Large intestine (tissue), 3 donors: ENCODE data around the gene ITGA1. TPM values are rescaled to one million over a fixed set of nuclear protein-coding genes. Genes with fewer than 3 reads are reported as not detected.
"Not testable (repeated sequence)": the region's sequence is repeated elsewhere in the genome, so short reads cannot be mapped to it uniquely, and the experiment has no call there.

Source experiments
- DNase-seq, 2 donors: peaks; one replicate each; pipeline versions ENCODE4 v3.0.0 to v3.0.0-alpha.2; 2013
- H3K27ac ChIP-seq: one replicate; pipeline ENCODE4 v1.5.1; 2013; ENCODE audit warnings: low read length
- H3K27me3 ChIP-seq: 2 replicates; pipeline ENCODE4 v1.6.1; 2013; ENCODE audit warnings: low read length; ENCODE audit not compliant: control insufficient read depth, insufficient read depth
- H3K36me3 ChIP-seq: 2 replicates; pipeline ENCODE4 v1.6.1; 2013; ENCODE audit warnings: low read length; ENCODE audit not compliant: control insufficient read depth, insufficient read depth
- H3K4me1 ChIP-seq: one replicate; pipeline ENCODE4 v1.6.1; 2013; ENCODE audit warnings: low read length; ENCODE audit not compliant: control insufficient read depth, insufficient read depth
- H3K4me3 ChIP-seq: one replicate; pipeline ENCODE4 v1.5.1; 2013; ENCODE audit warnings: low read length
- H3K9me3 ChIP-seq: one replicate; pipeline ENCODE4 v1.6.1; 2013; ENCODE audit warnings: mild to moderate bottlenecking, low read depth, low read length, moderate library complexity; ENCODE audit not compliant: control insufficient read depth
- WGBS: methylation state at CpG from one replicate; pipeline ENCODE4 v1.1.5; 2013; ENCODE audit warnings: low lambda C conversion rate; ENCODE audit not compliant: insufficient coverage; 5-methylcytosine and 5-hydroxymethylcytosine counted together
- polyA plus RNA-seq: library from polyadenylated mRNA; unstranded; fragments of 120-200 nt; gene quantifications from one replicate; pipeline ENCODE4 v1.2.1, GENCODE V29; 2013

ITGA1 gene
- polyA plus RNA-seq, 1 donor, result 30.8 TPM

DNA sequence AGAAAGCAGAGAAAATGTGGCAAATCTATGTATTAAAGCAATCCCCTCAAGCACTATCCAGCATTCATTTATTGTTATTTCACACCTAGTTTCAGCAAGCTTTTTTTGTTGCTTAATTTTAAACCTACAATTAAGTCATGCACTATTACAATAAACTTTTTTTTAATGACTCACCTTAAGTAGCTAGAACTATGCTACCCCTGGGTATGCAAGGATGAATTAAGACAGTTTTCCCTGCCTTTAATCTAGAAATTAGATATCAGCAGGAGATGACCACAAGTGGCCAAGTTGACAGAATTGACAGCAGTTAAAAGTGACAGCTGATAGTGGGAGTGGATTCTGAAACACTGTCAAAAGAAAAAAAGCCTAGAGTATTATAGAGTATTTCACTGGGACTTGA is 20.0 kb downstream of the ITGA1 start:
- H3K27me3 ChIP-seq, result no peaks in the 10 kb centered on the region
- H3K4me3 ChIP-seq, result no peak overlapping the region
- H3K27ac ChIP-seq, result no peak overlapping the region
- no peak for DNase-seq
- peaks cover 11% of the 10 kb centered on the region for H3K4me1 ChIP-seq
- no peaks in the 10 kb centered on the region for H3K9me3 ChIP-seq
- H3K36me3 ChIP-seq, result peaks cover 7% of the 10 kb centered on the region

DNA sequence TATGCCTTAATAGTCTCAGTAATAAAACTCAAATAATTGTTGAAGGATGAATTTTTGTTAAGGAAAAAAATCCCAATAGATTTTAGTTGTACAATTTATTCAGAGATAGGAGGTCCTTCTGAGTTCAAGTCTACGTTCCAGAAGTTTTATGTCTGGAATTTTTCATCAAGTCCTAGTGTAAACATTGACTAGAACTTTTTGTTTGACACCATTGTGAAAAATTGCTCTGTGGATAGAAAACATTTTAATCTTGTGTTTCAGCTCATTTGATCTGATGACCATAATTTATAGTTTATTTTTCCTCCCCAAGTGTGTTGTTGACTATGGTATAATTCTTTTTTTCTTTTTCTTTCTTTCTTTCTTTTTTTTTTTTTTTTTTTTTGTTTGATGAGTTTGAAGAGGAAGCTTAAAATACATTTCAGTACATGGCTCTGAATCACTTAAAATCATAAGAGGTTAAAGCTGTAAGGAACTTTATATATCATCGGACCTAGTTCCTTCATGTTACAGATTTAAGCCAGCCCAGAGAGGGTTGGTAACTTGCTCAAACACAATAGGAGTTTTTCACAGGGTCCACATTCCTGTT is 20.7 kb downstream of the ITGA1 start:
- DNase-seq, result no peak
- Histone ChIP-seq H3K27me3 (no peaks in the 10 kb centered on the region), H3K4me1 (peaks cover 10% of the 10 kb centered on the region), H3K4me3 (no peak overlapping the region), H3K27ac (no peak overlapping the region), H3K36me3 (peaks cover 6% of the 10 kb centered on the region), H3K9me3 (no peaks in the 10 kb centered on the region)
- WGBS, result 80% methylated on average over 1 of the region's 2 CpGs

DNA sequence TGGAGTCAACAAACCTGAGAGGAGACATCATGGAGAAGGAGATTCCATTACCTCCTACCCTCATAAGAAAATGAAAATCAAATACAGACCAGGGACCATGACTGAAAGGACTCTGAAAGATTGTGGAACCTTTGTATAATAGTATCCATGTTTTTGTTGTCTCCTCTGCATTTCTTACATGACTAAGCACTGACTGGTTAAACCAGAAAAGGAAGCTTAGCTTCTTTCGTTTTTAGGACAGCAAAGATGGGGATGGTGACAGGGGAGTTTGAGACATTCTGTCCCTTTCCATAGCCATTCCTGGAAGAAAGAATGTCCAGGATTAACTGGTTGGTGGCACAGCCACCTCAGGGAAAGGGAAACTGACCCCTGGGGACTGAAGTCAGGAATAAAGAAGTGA is 22.2 kb downstream of the ITGA1 start:
- no peaks in the 10 kb centered on the region for H3K9me3 ChIP-seq
- H3K27ac ChIP-seq, result no peak overlapping the region
- WGBS, result no CpG with 5 or more reads among the region's 1 CpG
- no peak for DNase-seq
- H3K4me1 ChIP-seq, result peaks cover 5% of the 10 kb centered on the region
- no peaks in the 10 kb centered on the region for H3K27me3 ChIP-seq
- H3K36me3 ChIP-seq, result peaks cover 3% of the 10 kb centered on the region
- H3K4me3 ChIP-seq, result no peak overlapping the region

DNA sequence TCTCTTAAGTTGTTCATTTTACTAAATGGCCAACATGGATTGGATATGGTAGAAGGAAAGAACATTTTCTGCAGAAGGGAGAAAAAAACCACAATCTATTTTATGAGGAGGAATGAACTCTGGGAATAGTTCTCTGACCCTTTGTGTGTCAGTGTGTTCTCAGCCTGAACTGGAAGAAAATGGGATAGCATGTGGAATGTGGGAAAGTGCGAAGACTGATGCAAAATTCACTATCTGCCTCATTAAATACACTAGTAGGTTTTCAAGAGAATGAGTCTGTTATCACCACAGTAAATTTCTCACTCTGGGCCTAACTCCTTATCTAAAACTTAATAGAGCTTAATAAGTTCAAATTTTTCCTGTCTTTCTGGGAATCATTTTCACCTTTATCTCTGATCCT is 22.7 kb downstream of the ITGA1 start:
- peaks cover 3% of the 10 kb centered on the region for H3K36me3 ChIP-seq
- DNase-seq, result no peak
- H3K4me3 ChIP-seq, result no peak overlapping the region
- no peak overlapping the region for H3K27ac ChIP-seq
- no CpG with 5 or more reads among the region's 1 CpG for WGBS
- H3K27me3 ChIP-seq, result no peaks in the 10 kb centered on the region
- no peaks in the 10 kb centered on the region for H3K9me3 ChIP-seq
- H3K4me1 ChIP-seq, result no peaks in the 10 kb centered on the region

DNA sequence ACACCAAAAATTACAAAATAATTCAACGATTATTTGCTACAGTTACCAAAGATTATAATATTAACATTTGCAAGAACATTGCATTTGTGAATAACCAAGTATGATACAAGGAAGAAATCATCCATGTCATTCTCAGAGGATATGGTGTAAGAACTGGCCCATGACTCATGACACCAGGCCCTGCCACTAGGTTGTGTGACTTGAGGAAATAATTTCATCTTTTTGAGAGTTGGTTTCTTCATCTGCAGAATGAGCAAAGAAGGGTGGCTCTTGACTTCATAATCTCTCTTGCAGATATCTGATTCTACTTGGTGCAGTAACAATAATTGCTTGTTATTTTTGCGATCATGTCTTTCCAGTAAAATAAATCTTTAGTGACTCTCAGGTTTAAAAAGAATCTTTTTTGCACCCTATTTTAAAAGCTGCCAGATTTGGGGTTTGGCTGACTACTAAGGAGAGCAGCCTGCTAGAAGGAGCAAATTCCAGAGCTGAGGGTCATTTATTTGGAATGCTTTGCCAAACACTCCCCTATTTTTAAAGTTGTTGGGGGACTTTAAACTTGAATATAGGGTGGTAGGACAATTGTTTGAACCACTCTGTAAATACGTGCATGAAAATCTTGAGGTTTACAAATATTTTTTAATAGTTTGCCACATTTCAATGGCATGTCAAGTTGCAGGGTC is 23.5 kb downstream of the ITGA1 start:
- no CpG with 5 or more reads among the region's 3 CpGs for WGBS
- H3K27me3 ChIP-seq, result no peaks in the 10 kb centered on the region
- no peak overlapping the region for H3K4me3 ChIP-seq
- no peaks in the 10 kb centered on the region for H3K4me1 ChIP-seq
- DNase-seq, result no peak
- H3K36me3 ChIP-seq, result no peaks in the 10 kb centered on the region
- no peak overlapping the region for H3K27ac ChIP-seq
- H3K9me3 ChIP-seq, result no peaks in the 10 kb centered on the region

DNA sequence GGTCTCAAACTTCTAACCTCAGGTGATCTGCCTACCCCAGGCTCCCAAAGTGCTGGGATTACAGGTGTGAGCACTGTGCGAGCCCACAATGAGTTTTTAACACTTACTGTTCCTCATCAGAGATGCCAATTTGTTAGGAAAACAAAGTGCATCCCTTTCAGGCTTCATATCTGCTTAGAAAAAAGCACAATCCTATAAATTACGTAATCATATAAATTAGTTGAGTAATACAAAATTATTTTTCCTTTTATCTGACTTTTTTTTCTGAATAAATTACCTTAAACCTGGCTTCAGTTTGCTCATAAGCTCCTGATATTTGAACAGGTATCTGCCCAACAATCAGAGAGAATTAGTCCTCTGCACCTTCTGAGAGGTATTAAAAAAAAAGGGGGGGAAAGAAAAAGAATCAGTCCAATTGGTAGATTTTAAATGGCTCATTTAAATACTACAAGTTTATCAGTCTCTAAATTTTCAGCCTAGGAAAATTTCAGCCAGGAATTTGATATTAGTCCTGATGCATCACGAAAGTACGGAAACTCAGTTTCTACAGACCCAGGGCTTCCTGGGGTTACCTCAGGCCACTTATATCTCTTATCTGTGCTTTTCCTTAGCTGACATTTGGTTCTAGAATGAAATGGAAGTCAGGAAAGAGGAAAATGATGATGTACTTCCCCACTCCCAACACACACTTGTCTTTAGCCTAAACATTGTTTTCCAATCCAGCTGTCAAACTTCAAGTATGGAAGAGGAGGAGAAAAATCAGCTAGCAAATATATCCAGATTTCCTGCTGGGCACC is 26.8 kb downstream of the ITGA1 start:
- no CpG with 5 or more reads among the region's 4 CpGs for WGBS
- Histone ChIP-seq H3K9me3 (no peaks in the 10 kb centered on the region), H3K27me3 (no peaks in the 10 kb centered on the region), H3K36me3 (no peaks in the 10 kb centered on the region), H3K4me1 (no peaks in the 10 kb centered on the region), H3K27ac (no peak overlapping the region), H3K4me3 (no peak overlapping the region)
- DNase-seq, result no peak

DNA sequence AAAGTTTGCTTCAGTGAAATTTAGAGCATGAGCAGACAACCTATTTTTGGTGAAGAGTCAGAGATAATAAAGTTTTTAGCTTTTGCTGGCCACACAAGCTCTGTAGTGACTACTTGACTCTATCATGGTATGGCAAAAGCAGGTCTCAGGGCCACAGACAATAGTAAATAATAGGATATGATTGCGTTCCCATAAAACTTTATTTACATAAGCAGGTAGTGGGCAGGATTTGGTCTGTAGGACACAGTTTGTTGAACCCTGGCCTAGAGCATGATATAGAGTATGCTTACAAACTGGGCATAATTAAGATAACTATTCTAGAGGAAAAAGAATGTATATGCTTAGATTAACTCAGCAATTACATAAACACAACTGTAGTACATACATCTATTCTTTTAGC is 30.1 kb downstream of the ITGA1 start:
- no peak overlapping the region for H3K27ac ChIP-seq
- WGBS, result no CpG with 5 or more reads among the region's 1 CpG
- H3K4me1 ChIP-seq, result no peaks in the 10 kb centered on the region

DNA sequence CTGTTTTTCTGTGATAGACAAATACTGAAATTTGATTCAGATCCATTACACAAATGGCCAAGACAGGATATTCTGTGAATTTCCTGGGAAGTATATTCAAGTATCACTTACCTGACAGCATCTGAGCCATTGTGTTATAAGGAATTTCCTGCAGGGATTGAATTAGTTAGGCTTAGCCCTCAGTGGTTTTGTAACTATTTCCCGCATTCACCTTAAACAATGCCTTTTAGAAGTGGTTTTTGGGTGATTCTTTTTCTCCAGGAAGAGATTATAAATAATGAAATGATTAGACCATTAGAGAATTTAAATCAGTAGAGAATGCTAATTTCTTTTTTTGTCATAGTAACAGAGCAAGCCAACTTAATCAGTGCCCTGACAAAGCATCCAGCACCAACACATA is 30.6 kb downstream of the ITGA1 start:
- DNase-seq, result no peak
- Histone ChIP-seq H3K4me3 (no peak overlapping the region), H3K9me3 (no peaks in the 10 kb centered on the region), H3K36me3 (no peaks in the 10 kb centered on the region), H3K4me1 (no peaks in the 10 kb centered on the region), H3K27ac (no peak overlapping the region), H3K27me3 (no peaks in the 10 kb centered on the region)
- no CpG with 5 or more reads among the region's 1 CpG for WGBS

More for the DNA sequence above, 30.1 kb downstream of the ITGA1 start:
- Histone ChIP-seq H3K27me3 (no peaks in the 10 kb centered on the region), H3K9me3 (no peaks in the 10 kb centered on the region), H3K4me3 (no peak overlapping the region), H3K36me3 (no peaks in the 10 kb centered on the region)
- DNase-seq, result no peak

DNA sequence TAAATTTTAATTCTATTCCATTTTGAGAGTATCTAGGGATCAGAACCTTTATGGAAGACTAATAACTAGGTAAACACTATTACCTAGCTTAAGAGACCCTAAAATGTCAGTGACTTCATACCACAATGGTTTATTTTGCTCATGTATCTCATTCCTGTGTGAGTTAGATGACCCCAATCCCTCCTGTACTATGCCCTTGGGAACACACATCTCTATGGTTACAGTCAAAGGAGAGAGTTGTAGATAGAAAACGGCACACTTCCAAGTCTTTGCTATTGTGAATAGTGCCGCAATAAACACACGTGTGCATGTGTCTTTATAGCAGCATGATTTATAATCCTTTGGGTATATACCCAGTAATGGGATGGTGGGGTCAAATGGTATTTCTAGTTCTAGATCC is 31.1 kb downstream of the ITGA1 start:
- H3K4me3 ChIP-seq, H3K9me3 ChIP-seq, H3K27ac ChIP-seq, H3K36me3 ChIP-seq, H3K27me3 ChIP-seq, H3K4me1 ChIP-seq: not testable (repeated sequence)
- no CpG with 5 or more reads among the region's 3 CpGs for WGBS
- DNase-seq, result peak in 1 of 2 donors; percentile 33

DNA sequence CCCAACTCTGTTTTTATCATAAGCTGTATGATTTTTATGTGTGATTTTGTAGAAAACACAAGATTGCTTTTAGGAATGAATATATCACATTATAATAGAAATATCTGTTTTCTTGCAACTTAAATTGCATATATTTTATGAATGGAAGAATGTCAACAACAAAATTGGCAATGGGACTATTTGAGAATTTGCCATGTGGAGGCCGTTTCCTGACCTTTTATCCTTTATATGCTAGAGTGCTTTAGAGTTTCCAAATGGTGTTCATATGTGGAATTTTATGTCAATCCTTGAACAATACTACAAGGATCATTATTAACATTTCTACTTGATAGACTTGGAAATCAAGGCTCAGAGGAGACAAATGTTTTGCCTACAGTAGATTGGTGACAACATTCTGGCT is 34.2 kb downstream of the ITGA1 start:
- H3K36me3 ChIP-seq, result no peaks in the 10 kb centered on the region
- no peaks in the 10 kb centered on the region for H3K4me1 ChIP-seq
- DNase-seq, result no peak
- no peak overlapping the region for H3K27ac ChIP-seq
- WGBS, result no CpG with 5 or more reads among the region's 1 CpG
- no peaks in the 10 kb centered on the region for H3K27me3 ChIP-seq
- H3K9me3 ChIP-seq, result no peaks in the 10 kb centered on the region
- H3K4me3 ChIP-seq, result no peak overlapping the region
